DND-41 (cell line): ENCODE results near the gene HLA-DQA1.
"Not testable (repeated sequence)": the region's sequence is repeated elsewhere in the genome, so short reads cannot be mapped to it uniquely, and the experiment has no call there.

Source experiments
- ATAC-seq: fragments of 200-7000 bp; cut with Tn5 transposase; 3 replicates; pipeline ENCODE4 v1.9.1; 2021; ENCODE audit warnings: low read depth; ENCODE audit not compliant: insufficient read depth
- DNase-seq: peaks from one replicate; pipeline ENCODE4 v3.0.0-alpha.2; 2020
- H2AFZ ChIP-seq: 2 replicates; pipeline ENCODE4 v1.6.0; 2012; ENCODE audit warnings: low read depth, low read length
- H3K27ac ChIP-seq: 2 replicates; pipeline ENCODE4 v1.5.1; 2012; ENCODE audit warnings: low read length, inconsistent platforms
- H3K27me3 ChIP-seq: fragments of 200-600 bp; sonication (generic); 2 replicates; pipeline ENCODE4 v1.6.0; 2012; ENCODE audit warnings: low read length, mild to moderate bottlenecking, inconsistent platforms; ENCODE audit not compliant: insufficient read depth, poor library complexity
- H3K36me3 ChIP-seq: 2 replicates; pipeline ENCODE4 v1.5.1; 2012; ENCODE audit warnings: low read length, inconsistent platforms; ENCODE audit not compliant: insufficient read depth
- H3K4me1 ChIP-seq: 2 replicates; pipeline ENCODE4 v1.5.1; 2012; ENCODE audit warnings: mild to moderate bottlenecking, low read length; ENCODE audit not compliant: insufficient read depth
- H3K4me2 ChIP-seq: 2 replicates; pipeline ENCODE4 v1.6.0; 2012; ENCODE audit warnings: mild to moderate bottlenecking, moderate library complexity, low read length, inconsistent platforms; ENCODE audit not compliant: insufficient read depth
- H3K4me3 ChIP-seq, 2 experiments: fragments of 200-600 bp in 1 of 2; shearing (Covaris generic) in 1 of 2; 2 replicates each; pipeline ENCODE4 v1.5.1; 2012 to 2016; ENCODE audit warnings: inconsistent platforms in 2 of 2, low read length in 2 of 2, mild to moderate bottlenecking in 2 of 2, low read depth in 1 of 2, moderate library complexity in 1 of 2
- H3K79me2 ChIP-seq: 2 replicates; pipeline ENCODE4 v1.6.0; 2012; ENCODE audit warnings: low read length, inconsistent platforms; ENCODE audit not compliant: insufficient read depth
- H3K9ac ChIP-seq: 2 replicates; pipeline ENCODE4 v1.6.0; 2012; ENCODE audit warnings: low read depth, mild to moderate bottlenecking, inconsistent platforms, low read length, moderate library complexity
- H3K9me3 ChIP-seq: 2 replicates; pipeline ENCODE4 v1.5.1; 2012; ENCODE audit warnings: low read length, moderate library complexity, mild to moderate bottlenecking, inconsistent platforms; ENCODE audit not compliant: insufficient read depth, severe bottlenecking
- H4K20me1 ChIP-seq: 2 replicates; pipeline ENCODE4 v1.6.0; 2012; ENCODE audit warnings: low read length; ENCODE audit not compliant: insufficient read depth
- CTCF ChIP-seq: IDR thresholded peaks from 2 replicates; pipeline ENCODE4 v1.5.1; 2012; ENCODE audit warnings: borderline replicate concordance, low read length, moderate library complexity, mild to moderate bottlenecking; ENCODE audit not compliant: poor library complexity, severe bottlenecking; ENCODE audit errors: extremely low read depth
- EZH2 ChIP-seq: IDR thresholded peaks from 3 replicates; pipeline ENCODE4 v1.6.1; 2012; ENCODE audit warnings: borderline replicate concordance, low read depth, mild to moderate bottlenecking, moderate library complexity, low read length, inconsistent platforms; ENCODE audit not compliant: severe bottlenecking

HLA-DQA1 gene

GRCh38 chr6:32639440-32640394 lies 2.5 kb downstream of the HLA-DQA1 start:
- H3K9me3 ChIP-seq, result no peaks in the 10 kb centered on the region
- ATAC-seq, result no peak
- TF ChIP-seq CTCF, result no peak
- TF ChIP-seq EZH2, result no peak
- no peak overlapping the region for H3K4me3 ChIP-seq
- H3K4me1 ChIP-seq, result no peaks in the 10 kb centered on the region
- H2AFZ ChIP-seq, result no peak overlapping the region
- no peak overlapping the region for H3K9ac ChIP-seq
- H3K79me2 ChIP-seq, result no peaks in the 10 kb centered on the region
- H3K36me3 ChIP-seq, result no peaks in the 10 kb centered on the region
- H3K27me3 ChIP-seq, result peaks cover 21% of the 10 kb centered on the region
- no peak overlapping the region for H3K27ac ChIP-seq
- H4K20me1 ChIP-seq, result no peaks in the 10 kb centered on the region
- H3K4me2 ChIP-seq, result no peak overlapping the region
- DNase-seq, result no peak

- DNase-seq (no peak), ATAC-seq (no peak)
- Histone ChIP-seq H3K27ac (no peak overlapping the region), H3K4me1 (no peaks in the 10 kb centered on the region), H3K4me3 (no peak overlapping the region), H3K9me3 (no peaks in the 10 kb centered on the region), H3K27me3 (peaks cover 13% of the 10 kb centered on the region), H3K36me3 (no peaks in the 10 kb centered on the region), H3K79me2 (no peaks in the 10 kb centered on the region), H3K9ac (no peak overlapping the region), H4K20me1 (no peaks in the 10 kb centered on the region), H3K4me2 (no peak overlapping the region), H2AFZ (no peak overlapping the region)
- no peak for TF ChIP-seq CTCF
- no peak for TF ChIP-seq EZH2
Observed at GRCh38 chr6:32641122-32641521, 3.9 kb downstream of the HLA-DQA1 start.

GRCh38 chr6:32641785-32642719 lies 4.8 kb downstream of the HLA-DQA1 start:
- H3K79me2 ChIP-seq, H3K9ac ChIP-seq, ATAC-seq, H3K27ac ChIP-seq, H3K4me3 ChIP-seq, H4K20me1 ChIP-seq, DNase-seq, H2AFZ ChIP-seq, H3K36me3 ChIP-seq, H3K4me2 ChIP-seq, H3K9me3 ChIP-seq, H3K4me1 ChIP-seq: not testable (repeated sequence)
- peaks cover 13% of the 10 kb centered on the region for H3K27me3 ChIP-seq

GRCh38 chr6:32642720-32643106 lies 5.5 kb downstream of the HLA-DQA1 start:
- no peak overlapping the region for H3K4me2 ChIP-seq
- H3K9ac ChIP-seq, result no peak overlapping the region
- no peak overlapping the region for H3K4me3 ChIP-seq
- no peaks in the 10 kb centered on the region for H3K36me3 ChIP-seq
- DNase-seq (no peak), ATAC-seq (no peak)
- no peaks in the 10 kb centered on the region for H3K79me2 ChIP-seq
- no peak for TF ChIP-seq EZH2
- TF ChIP-seq CTCF, result no peak
- no peaks in the 10 kb centered on the region for H3K9me3 ChIP-seq
- no peaks in the 10 kb centered on the region for H4K20me1 ChIP-seq
- H3K27me3 ChIP-seq, result peaks cover 13% of the 10 kb centered on the region
- H2AFZ ChIP-seq, result no peak overlapping the region
- no peak overlapping the region for H3K27ac ChIP-seq
- H3K4me1 ChIP-seq, result no peaks in the 10 kb centered on the region
